ENCODE data around the gene SSBP4.

Gene SSBP4

GRCh38 chr19:18446811-18447359 lies 27.7 kb downstream of the SSBP4 start:
- Histone ChIP-seq H3K56ac (ENCODE audit: low read length) (no peak overlapping the region), H2BK5ac (ENCODE audit: low read length) (no peak overlapping the region), H3K4me2 (ENCODE audit: low read length) (no peak overlapping the region), H3K27me3 (ENCODE audit: insufficient read depth, low read length, poor library complexity) (no peaks in the 10 kb centered on the region), H2AK5ac (ENCODE audit: low read length) (no peak overlapping the region), H4K8ac (ENCODE audit: low read depth, low read length) (no peak overlapping the region), H3K36me3 (ENCODE audit: control insufficient read depth, insufficient read depth, low read length) (no peaks in the 10 kb centered on the region), H3K79me1 (ENCODE audit: low read length) (no peaks in the 10 kb centered on the region), H3K23ac (ENCODE audit: low read length) (no peak overlapping the region), H3K4me3 (ENCODE audit: low read length) (no peak overlapping the region), H4K5ac (ENCODE audit: low read length) (no peak overlapping the region), H3K4me1 (ENCODE audit: control insufficient read depth, low read depth, low read length) (no peaks in the 10 kb centered on the region), H3K79me2 (ENCODE audit: control insufficient read depth, insufficient read depth, low read length) (no peaks in the 10 kb centered on the region), H3K27ac (ENCODE audit: low read depth, low read length) (no peak overlapping the region), H2BK15ac (replicated peaks; ENCODE audit: low read depth) (no peak overlapping the region), H3K9ac (ENCODE audit: low read length) (no peak overlapping the region), H3K18ac (ENCODE audit: low read length) (no peak overlapping the region), H3K4ac (ENCODE audit: low read depth, low read length) (no peak overlapping the region), H2BK120ac (ENCODE audit: low read depth, low read length) (no peak overlapping the region)
- no CpG with 5 or more reads among the region's 12 CpGs for WGBS (ENCODE audit: extremely low coverage, insufficient coverage, low lambda C conversion rate)
- no peak for DNase-seq

DNA sequence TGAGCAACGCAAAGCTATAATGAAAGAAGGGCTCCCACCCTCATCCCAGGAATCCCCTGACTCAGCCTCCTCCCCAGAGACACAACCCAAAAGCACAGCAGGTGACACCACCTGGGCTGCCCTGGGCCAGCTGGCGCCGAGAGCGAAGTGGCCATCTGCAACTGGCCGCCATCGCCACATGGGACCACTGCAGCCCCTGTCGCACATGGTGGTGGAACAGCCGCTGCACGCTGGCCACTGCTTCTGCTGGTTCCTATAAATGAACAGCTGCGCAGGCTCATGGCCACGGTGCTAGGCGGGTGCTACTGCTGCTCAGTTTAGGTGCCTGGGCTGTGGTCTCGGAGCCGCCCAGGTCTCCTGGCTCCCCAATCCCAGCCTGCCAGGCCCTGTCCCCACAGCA lies 30.4 kb downstream of the SSBP4 start:
- Histone ChIP-seq H4K5ac (ENCODE audit: low read length) (no peak overlapping the region), H3K4me3 (ENCODE audit: low read length) (no peak overlapping the region), H3K4ac (ENCODE audit: low read depth, low read length) (no peak overlapping the region), H3K4me2 (ENCODE audit: low read length) (no peak overlapping the region), H3K79me2 (ENCODE audit: control insufficient read depth, insufficient read depth, low read length) (no peaks in the 10 kb centered on the region), H2BK5ac (ENCODE audit: low read length) (no peak overlapping the region), H3K56ac (ENCODE audit: low read length) (no peak overlapping the region), H3K36me3 (ENCODE audit: control insufficient read depth, insufficient read depth, low read length) (no peaks in the 10 kb centered on the region), H2BK120ac (ENCODE audit: low read depth, low read length) (no peak overlapping the region), H3K27me3 (ENCODE audit: insufficient read depth, low read length, poor library complexity) (no peaks in the 10 kb centered on the region), H2BK15ac (replicated peaks; ENCODE audit: low read depth) (no peak overlapping the region), H4K8ac (ENCODE audit: low read depth, low read length) (no peak overlapping the region), H3K27ac (ENCODE audit: low read depth, low read length) (no peak overlapping the region), H3K9ac (ENCODE audit: low read length) (no peak overlapping the region), H3K4me1 (ENCODE audit: control insufficient read depth, low read depth, low read length) (no peaks in the 10 kb centered on the region), H2AK5ac (ENCODE audit: low read length) (no peak overlapping the region), H3K79me1 (ENCODE audit: low read length) (no peaks in the 10 kb centered on the region), H3K18ac (ENCODE audit: low read length) (no peak overlapping the region), H3K23ac (ENCODE audit: low read length) (no peak overlapping the region)
- WGBS (ENCODE audit: extremely low coverage, insufficient coverage, low lambda C conversion rate) = no CpG with 5 or more reads among the region's 14 CpGs
- no peak for DNase-seq

DNA sequence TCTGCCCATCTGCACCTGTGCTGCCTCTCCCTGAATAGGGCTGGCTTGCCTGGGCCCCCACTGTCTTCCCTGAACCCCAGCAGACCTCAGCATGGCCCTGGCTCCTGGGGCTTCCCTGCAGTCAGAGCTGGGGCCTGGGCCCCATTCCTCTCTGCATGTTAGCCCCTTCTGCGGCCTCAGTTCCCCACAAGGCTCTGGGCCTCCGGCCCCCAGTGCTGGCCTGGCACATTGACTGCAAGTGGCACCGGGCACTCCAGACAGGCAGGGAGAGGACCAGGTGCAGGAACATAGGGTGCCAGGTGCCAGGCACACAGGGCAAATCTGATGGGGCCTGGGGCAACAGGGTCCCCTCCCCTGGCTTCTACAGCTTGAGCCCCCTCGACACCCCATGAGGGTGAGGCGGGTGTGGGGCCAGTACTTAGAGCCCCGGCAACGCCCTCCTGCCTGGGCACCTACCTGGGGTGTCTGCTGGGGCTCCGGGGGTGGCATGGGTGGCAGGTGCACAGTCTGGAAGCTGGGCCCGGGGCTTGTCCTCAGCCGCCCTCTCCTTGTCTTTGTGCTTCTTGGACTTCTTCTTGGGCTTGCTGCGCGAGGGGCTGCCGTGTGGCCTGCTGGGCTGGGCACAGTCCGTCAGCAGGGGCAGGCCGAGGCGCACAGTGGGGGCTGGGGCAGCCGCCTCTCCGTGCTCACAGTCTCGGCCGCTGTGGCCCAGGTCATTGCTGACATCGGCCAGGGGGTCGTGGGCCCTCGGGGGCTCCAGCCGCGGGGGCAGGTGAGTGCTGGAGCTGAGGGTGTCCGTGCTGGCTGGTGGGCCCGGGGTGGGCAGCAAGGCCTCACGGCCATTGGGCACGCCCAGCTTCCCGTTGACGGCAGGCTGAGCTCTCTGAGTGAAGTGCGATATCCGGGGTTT lies 31.1 kb downstream of the SSBP4 start:
- H3K4me3 ChIP-seq (ENCODE audit: low read length) = no peak overlapping the region
- no peak overlapping the region for H3K4ac ChIP-seq (ENCODE audit: low read depth, low read length)
- no peaks in the 10 kb centered on the region for H3K36me3 ChIP-seq (ENCODE audit: control insufficient read depth, insufficient read depth, low read length)
- no CpG with 5 or more reads among the region's 33 CpGs for WGBS (ENCODE audit: extremely low coverage, insufficient coverage, low lambda C conversion rate)
- H3K79me2 ChIP-seq (ENCODE audit: control insufficient read depth, insufficient read depth, low read length) = no peaks in the 10 kb centered on the region
- H4K5ac ChIP-seq (ENCODE audit: low read length) = no peak overlapping the region
- H3K27me3 ChIP-seq (ENCODE audit: insufficient read depth, low read length, poor library complexity) = no peaks in the 10 kb centered on the region
- no peak overlapping the region for H2BK5ac ChIP-seq (ENCODE audit: low read length)
- no peak overlapping the region for H3K18ac ChIP-seq (ENCODE audit: low read length)
- H3K9ac ChIP-seq (ENCODE audit: low read length) = no peak overlapping the region
- no peak overlapping the region for H3K27ac ChIP-seq (ENCODE audit: low read depth, low read length)
- H3K56ac ChIP-seq (ENCODE audit: low read length) = no peak overlapping the region
- no peak overlapping the region for H4K8ac ChIP-seq (ENCODE audit: low read depth, low read length)
- H2AK5ac ChIP-seq (ENCODE audit: low read length) = no peak overlapping the region
- H3K23ac ChIP-seq (ENCODE audit: low read length) = no peak overlapping the region
- no peaks in the 10 kb centered on the region for H3K79me1 ChIP-seq (ENCODE audit: low read length)
- no peaks in the 10 kb centered on the region for H3K4me1 ChIP-seq (ENCODE audit: control insufficient read depth, low read depth, low read length)
- no peak overlapping the region for H2BK120ac ChIP-seq (ENCODE audit: low read depth, low read length)
- DNase-seq = no peak
- no peak overlapping the region for H3K4me2 ChIP-seq (ENCODE audit: low read length)
- H2BK15ac ChIP-seq (replicated peaks; ENCODE audit: low read depth) = no peak overlapping the region

GRCh38 chr19:18450931-18451836 lies 32.0 kb downstream of the SSBP4 start:
- no peak overlapping the region for H3K18ac ChIP-seq (ENCODE audit: low read length)
- H3K4ac ChIP-seq (ENCODE audit: low read depth, low read length) = no peak overlapping the region
- H3K56ac ChIP-seq (ENCODE audit: low read length) = no peak overlapping the region
- H3K27me3 ChIP-seq (ENCODE audit: insufficient read depth, low read length, poor library complexity) = no peaks in the 10 kb centered on the region
- H4K8ac ChIP-seq (ENCODE audit: low read depth, low read length) = no peak overlapping the region
- no peak overlapping the region for H3K27ac ChIP-seq (ENCODE audit: low read depth, low read length)
- no peak overlapping the region for H2BK120ac ChIP-seq (ENCODE audit: low read depth, low read length)
- no peak overlapping the region for H3K23ac ChIP-seq (ENCODE audit: low read length)
- no peaks in the 10 kb centered on the region for H3K79me1 ChIP-seq (ENCODE audit: low read length)
- H2BK5ac ChIP-seq (ENCODE audit: low read length) = no peak overlapping the region
- H3K36me3 ChIP-seq (ENCODE audit: control insufficient read depth, insufficient read depth, low read length) = no peaks in the 10 kb centered on the region
- H3K9ac ChIP-seq (ENCODE audit: low read length) = no peak overlapping the region
- no peaks in the 10 kb centered on the region for H3K79me2 ChIP-seq (ENCODE audit: control insufficient read depth, insufficient read depth, low read length)
- no CpG with 5 or more reads among the region's 26 CpGs for WGBS (ENCODE audit: extremely low coverage, insufficient coverage, low lambda C conversion rate)
- H2BK15ac ChIP-seq (replicated peaks; ENCODE audit: low read depth) = no peak overlapping the region
- no peak overlapping the region for H3K4me3 ChIP-seq (ENCODE audit: low read length)
- H4K5ac ChIP-seq (ENCODE audit: low read length) = no peak overlapping the region
- no peak overlapping the region for H2AK5ac ChIP-seq (ENCODE audit: low read length)
- no peaks in the 10 kb centered on the region for H3K4me1 ChIP-seq (ENCODE audit: control insufficient read depth, low read depth, low read length)
- DNase-seq = peak; percentile 58
- H3K4me2 ChIP-seq (ENCODE audit: low read length) = no peak overlapping the region

GRCh38 chr19:18452386-18452785 lies 33.2 kb downstream of the SSBP4 start:
- no CpG with 5 or more reads among the region's 3 CpGs for WGBS (ENCODE audit: extremely low coverage, insufficient coverage, low lambda C conversion rate)
- Histone ChIP-seq H3K4ac (ENCODE audit: low read depth, low read length) (no peak overlapping the region), H3K36me3 (ENCODE audit: control insufficient read depth, insufficient read depth, low read length) (no peaks in the 10 kb centered on the region), H3K4me3 (ENCODE audit: low read length) (no peak overlapping the region), H3K4me1 (ENCODE audit: control insufficient read depth, low read depth, low read length) (no peaks in the 10 kb centered on the region), H3K18ac (ENCODE audit: low read length) (no peak overlapping the region), H2AK5ac (ENCODE audit: low read length) (no peak overlapping the region), H3K27me3 (ENCODE audit: insufficient read depth, low read length, poor library complexity) (no peaks in the 10 kb centered on the region), H2BK120ac (ENCODE audit: low read depth, low read length) (no peak overlapping the region), H4K5ac (ENCODE audit: low read length) (no peak overlapping the region), H3K79me1 (ENCODE audit: low read length) (no peaks in the 10 kb centered on the region), H3K23ac (ENCODE audit: low read length) (no peak overlapping the region), H2BK15ac (replicated peaks; ENCODE audit: low read depth) (no peak overlapping the region), H4K8ac (ENCODE audit: low read depth, low read length) (no peak overlapping the region), H2BK5ac (ENCODE audit: low read length) (no peak overlapping the region), H3K56ac (ENCODE audit: low read length) (no peak overlapping the region), H3K27ac (ENCODE audit: low read depth, low read length) (no peak overlapping the region), H3K9ac (ENCODE audit: low read length) (no peak overlapping the region), H3K79me2 (ENCODE audit: control insufficient read depth, insufficient read depth, low read length) (no peaks in the 10 kb centered on the region), H3K4me2 (ENCODE audit: low read length) (no peak overlapping the region)
- no peak for DNase-seq

Measured in mesendoderm (in vitro differentiated cells).